PC-3 (cell line): ENCODE results near the gene LYL1. TPM values are rescaled to one million over a fixed set of nuclear protein-coding genes. Genes with fewer than 3 reads are reported as not detected.

Source experiments
- ATAC-seq: fragments of 200-7000 bp; cut with Tn5 transposase; 2 replicates; pipeline ENCODE4 v1.9.1; 2020; ENCODE audit warnings: mild to moderate bottlenecking, moderate library complexity
- BruUV-seq: library from RNA; stranded (reverse); fragments of 400-500 nt; replicated peaks from 2 replicates; lab custom pipeline; 2021; lab: Mats Ljungman, UMichigan
- CTCF ChIA-PET: fragments of 300-600 bp; sonication (Branson Sonifier 250); formaldehyde crosslinking; loops from one replicate; lab custom pipeline; 2022; ENCODE audit warnings: antibody characterized with exemption; lab: Charles Lee
- POLR2A ChIA-PET: fragments of 300-600 bp; sonication (Branson Sonifier 250); formaldehyde crosslinking; loops from one replicate; lab custom pipeline; 2022; ENCODE audit warnings: antibody characterized with exemption; ENCODE audit not compliant: unreplicated experiment; lab: Charles Lee
- DNase-seq: peaks from one replicate; pipeline ENCODE4 v3.0.0-alpha.2; 2015
- H2AFZ ChIP-seq: fragments of 300-600 bp; sonication (generic); 2 replicates; pipeline ENCODE4 v1.6.0; 2016; ENCODE audit warnings: antibody characterized with exemption, low read length
- H3F3A ChIP-seq: fragments of 300-600 bp; sonication (generic); one replicate; pipeline ENCODE4 v1.6.0; 2017; ENCODE audit warnings: antibody characterized with exemption, low read length, control low read depth, mild to moderate bottlenecking; ENCODE audit not compliant: unreplicated experiment
- H3K27ac ChIP-seq: fragments of 300-600 bp; sonication (generic); 2 replicates; pipeline ENCODE4 v1.5.1; 2016; ENCODE audit warnings: mild to moderate bottlenecking, low read length
- H3K27me3 ChIP-seq: fragments of 300-600 bp; sonication (generic); 2 replicates; pipeline ENCODE4 v1.6.1; 2016; ENCODE audit warnings: low read length, mixed read lengths
- H3K36me3 ChIP-seq: fragments of 300-600 bp; sonication (generic); 2 replicates; pipeline ENCODE4 v1.6.1; 2016; ENCODE audit warnings: low read depth, mixed run types, low read length, mixed read lengths
- H3K4me1 ChIP-seq: fragments of 300-600 bp; sonication (generic); 2 replicates; pipeline ENCODE4 v1.5.1; 2016; ENCODE audit warnings: low read length; ENCODE audit not compliant: insufficient read depth
- H3K4me2 ChIP-seq: fragments of 300-600 bp; sonication (generic); 2 replicates; pipeline ENCODE4 v1.6.0; 2016; ENCODE audit warnings: low read length
- H3K4me3 ChIP-seq: fragments of 300-600 bp; sonication (generic); 2 replicates; pipeline ENCODE4 v1.5.1; 2016; ENCODE audit warnings: mild to moderate bottlenecking, low read length, mixed read lengths
- H3K79me2 ChIP-seq: fragments of 300-600 bp; sonication (generic); 2 replicates; pipeline ENCODE4 v1.6.1; 2017; ENCODE audit warnings: low read length, mixed read lengths
- H3K9ac ChIP-seq: fragments of 300-600 bp; sonication (generic); 2 replicates; pipeline ENCODE4 v1.6.0; 2016; ENCODE audit warnings: mild to moderate bottlenecking, low read length
- H3K9me2 ChIP-seq: fragments of 300-600 bp; sonication (generic); replicated peaks from 2 replicates; pipeline ENCODE4 v1.6.1; 2016; ENCODE audit warnings: mixed run types, low read length, mixed read lengths
- H3K9me3 ChIP-seq: fragments of 300-600 bp; sonication (generic); 2 replicates; pipeline ENCODE4 v1.6.1; 2016; ENCODE audit warnings: low read length, mixed read lengths
- H4K20me1 ChIP-seq: fragments of 300-600 bp; sonication (generic); 2 replicates; pipeline ENCODE4 v1.6.1; 2016; ENCODE audit warnings: low read length, mixed read lengths
- EZH2 ChIP-seq: fragments of 300-600 bp; sonication (generic); IDR thresholded peaks from one replicate; pipeline ENCODE4 v1.6.1; 2017; ENCODE audit warnings: antibody characterized with exemption, mild to moderate bottlenecking, low read length; ENCODE audit not compliant: unreplicated experiment
- EZH2phosphoT487 ChIP-seq: fragments of 300-600 bp; sonication (generic); IDR thresholded peaks from 2 replicates; pipeline ENCODE4 v1.6.1; 2018; ENCODE audit warnings: mild to moderate bottlenecking, antibody characterized with exemption, low read length, borderline replicate concordance
- intact Hi-C: fragments of 100-400 bp; cut with micrococcal nuclease; formaldehyde crosslinking; loops from 2 replicates; pipeline ENCODE4 v1.9.0; 2023
- total RNA-seq: library from RNA; depleted of rRNA; stranded (reverse); fragments of >200 nt; gene quantifications from 2 replicates; pipeline ENCODE4 v1.2.3, GENCODE V29; 2014
- TF ChIP-seq, protein P1 (sequence below): fragments of 300-600 bp; sonication (generic); conservative IDR thresholded peaks from 2 replicates; pipeline ENCODE4 v1.5.1; 2017; ENCODE audit warnings: antibody characterized with exemption, low read depth, mild to moderate bottlenecking, low read length

LYL1 gene
- total RNA-seq, 1 experiment from 2014 or later: 3.3 TPM

DNA sequence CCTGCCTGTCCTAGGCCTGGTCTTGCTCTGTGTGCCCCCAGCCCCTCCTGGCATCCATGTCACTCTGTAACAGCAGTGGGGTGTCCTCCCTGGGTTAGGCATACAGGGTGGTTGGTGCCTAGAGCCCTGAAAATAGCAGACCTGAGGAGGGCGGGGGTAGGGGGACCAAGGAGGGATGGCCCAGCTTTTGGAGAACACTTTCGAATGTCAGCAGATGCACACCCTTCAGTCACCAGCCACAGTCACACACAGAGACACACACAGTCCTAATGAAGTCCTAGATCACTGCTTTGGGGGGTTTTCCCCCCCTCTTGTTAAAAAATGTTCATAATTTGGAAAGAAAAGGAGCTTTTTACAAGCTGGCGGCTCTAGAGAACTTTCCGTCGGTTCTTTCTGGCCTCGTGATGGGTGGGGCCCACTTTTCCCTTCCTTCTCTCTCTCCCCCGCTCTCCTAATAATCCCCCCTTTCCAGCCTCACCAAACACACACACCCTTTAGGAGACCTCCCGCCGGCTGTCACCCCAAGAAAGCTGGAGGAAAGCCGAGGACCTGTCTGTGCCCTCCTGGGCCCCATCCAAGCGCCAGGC lies 47.9 kb downstream of the LYL1 start:
- Histone ChIP-seq H3K9me3 (no peaks in the 10 kb centered on the region), H3K9ac (peak overlapping the region; percentile 90), H3K9me2 (no peaks in the 10 kb centered on the region), H3K4me2 (peak overlapping the region; percentile 59), H3K36me3 (no peaks in the 10 kb centered on the region), H2AFZ (no peak overlapping the region), H3K4me1 (peaks cover 79% of the 10 kb centered on the region), H3F3A (no peaks in the 10 kb centered on the region), H3K27ac (peak overlapping the region; percentile 99), H3K27me3 (no peaks in the 10 kb centered on the region), H4K20me1 (no peaks in the 10 kb centered on the region), H3K79me2 (peaks cover 74% of the 10 kb centered on the region), H3K4me3 (peak overlapping the region; percentile 4; the same call in 1 of the 2 replicates)
- no peak for ATAC-seq
- TF ChIP-seq, protein P1, sequence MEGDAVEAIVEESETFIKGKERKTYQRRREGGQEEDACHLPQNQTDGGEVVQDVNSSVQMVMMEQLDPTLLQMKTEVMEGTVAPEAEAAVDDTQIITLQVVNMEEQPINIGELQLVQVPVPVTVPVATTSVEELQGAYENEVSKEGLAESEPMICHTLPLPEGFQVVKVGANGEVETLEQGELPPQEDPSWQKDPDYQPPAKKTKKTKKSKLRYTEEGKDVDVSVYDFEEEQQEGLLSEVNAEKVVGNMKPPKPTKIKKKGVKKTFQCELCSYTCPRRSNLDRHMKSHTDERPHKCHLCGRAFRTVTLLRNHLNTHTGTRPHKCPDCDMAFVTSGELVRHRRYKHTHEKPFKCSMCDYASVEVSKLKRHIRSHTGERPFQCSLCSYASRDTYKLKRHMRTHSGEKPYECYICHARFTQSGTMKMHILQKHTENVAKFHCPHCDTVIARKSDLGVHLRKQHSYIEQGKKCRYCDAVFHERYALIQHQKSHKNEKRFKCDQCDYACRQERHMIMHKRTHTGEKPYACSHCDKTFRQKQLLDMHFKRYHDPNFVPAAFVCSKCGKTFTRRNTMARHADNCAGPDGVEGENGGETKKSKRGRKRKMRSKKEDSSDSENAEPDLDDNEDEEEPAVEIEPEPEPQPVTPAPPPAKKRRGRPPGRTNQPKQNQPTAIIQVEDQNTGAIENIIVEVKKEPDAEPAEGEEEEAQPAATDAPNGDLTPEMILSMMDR: no peak
- TF ChIP-seq EZH2phosphoT487: no peak
- TF ChIP-seq EZH2: no peak
- TSS peak; percentile 18 for BruUV-seq
- intact Hi-C loops: no loop called here
- ChIA-PET POLR2A (interaction anchor here (0.5 to 1.3 kb wide), 8 partner anchors 23 to 583 kb away, joined by 3 to 13 read pairs (median 4); no protein-coding TSS in a partner anchor), CTCF (interaction anchor here (0.6 to 2.6 kb wide), 8 partner anchors 18 to 277 kb away, joined by 3 to 13 read pairs (median 4); no protein-coding TSS in a partner anchor)
- no peak for DNase-seq

DNA sequence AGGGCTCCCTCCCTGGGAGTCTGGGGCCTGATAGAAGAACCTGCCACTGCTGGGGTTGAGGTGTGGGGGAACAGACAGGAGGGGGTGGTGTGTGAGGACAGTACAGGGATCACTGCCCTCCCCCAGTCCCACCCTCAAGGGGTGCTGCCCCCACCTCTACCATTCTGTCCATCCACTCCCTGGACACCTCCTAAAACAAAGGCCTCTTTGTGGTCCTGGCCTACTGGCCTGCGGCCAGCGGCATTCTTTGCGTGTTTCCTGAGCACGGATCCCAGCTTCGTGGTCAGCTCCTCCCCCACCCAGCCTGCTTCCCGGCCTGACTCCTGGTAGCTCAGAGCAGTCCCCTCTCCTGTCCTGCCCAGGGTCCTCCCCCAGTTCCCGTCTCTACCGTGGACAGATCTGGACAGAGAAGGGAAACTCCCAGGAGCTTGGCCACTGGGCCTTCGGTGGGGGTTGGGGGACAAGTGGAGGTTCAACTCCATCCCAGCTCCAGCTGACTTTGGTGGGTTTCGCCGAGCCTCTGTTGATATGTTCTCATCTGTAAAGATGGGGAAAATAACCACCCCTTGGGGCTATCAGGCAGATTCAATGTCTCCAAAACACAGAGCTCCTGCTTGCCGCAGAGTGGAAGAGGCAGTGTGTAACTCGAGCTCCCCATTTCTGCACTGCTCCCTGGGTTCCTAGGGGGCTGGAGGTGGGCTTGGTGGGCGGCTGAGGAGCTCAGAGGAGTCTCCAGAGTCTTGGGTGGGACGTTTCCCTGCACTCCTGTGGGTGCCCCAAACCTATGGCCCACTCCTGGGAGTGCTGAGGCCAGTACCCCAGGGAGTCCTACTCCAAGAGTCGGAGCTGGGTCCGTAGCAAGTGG lies 48.7 kb downstream of the LYL1 start:
- TSS peak; percentile 84 for BruUV-seq
- ATAC-seq: peak; percentile 57
- no peaks in the 10 kb centered on the region for H3F3A ChIP-seq
- TF ChIP-seq EZH2: no peak
- TF ChIP-seq, protein P1: no peak
- TF ChIP-seq EZH2phosphoT487: no peak
- H4K20me1 ChIP-seq: no peaks in the 10 kb centered on the region
- H3K27ac ChIP-seq: peak overlapping the region; percentile 99
- H3K9me3 ChIP-seq: no peaks in the 10 kb centered on the region
- peak overlapping the region; percentile 59 for H3K4me2 ChIP-seq
- H3K27me3 ChIP-seq: no peaks in the 10 kb centered on the region
- H3K9me2 ChIP-seq: no peaks in the 10 kb centered on the region
- peaks cover 79% of the 10 kb centered on the region for H3K4me1 ChIP-seq
- POLR2A ChIA-PET: interaction anchor here (0.5 to 1.3 kb wide), 5 partner anchors 22 to 1912 kb away, joined by 3 to 24 read pairs (median 6); no protein-coding TSS in a partner anchor
- peak overlapping the region; percentile 4; the same call in 1 of the 2 replicates for H3K4me3 ChIP-seq
- H3K36me3 ChIP-seq: no peaks in the 10 kb centered on the region
- DNase-seq: peak; percentile 99
- intact Hi-C loops: loop anchor here (1.0 kb wide), 1 partner anchor 10 kb away; no protein-coding TSS in a partner anchor
- peaks cover 70% of the 10 kb centered on the region for H3K79me2 ChIP-seq
- H3K9ac ChIP-seq: peak overlapping the region; percentile 90
- H2AFZ ChIP-seq: no peak overlapping the region
- CTCF ChIA-PET: interaction anchor here (0.5 to 2.6 kb wide), 7 partner anchors 17 to 277 kb away, joined by 4 to 13 read pairs (median 7); no protein-coding TSS in a partner anchor
